GM12891 (cell line): ENCODE results near the gene STOML2.

Source experiments
- DNase-seq: peaks from one replicate; pipeline ENCODE4 v3.0.0; 2011; ENCODE audit warnings: low spot score; ENCODE audit not compliant: insufficient read length
- FAIRE-seq: peaks from 2 replicates; lab custom pipeline; 2011; peaks lifted over from hg19 to GRCh38; lab: Jason Lieb, UNC
- PAX5 ChIP-seq: IDR thresholded peaks from 2 replicates; pipeline ENCODE4 v1.6.1; 2011; ENCODE audit warnings: low read length, moderate library complexity, mild to moderate bottlenecking; ENCODE audit not compliant: insufficient read depth, severe bottlenecking
- POLR2A ChIP-seq: IDR thresholded peaks from 2 replicates; pipeline ENCODE4 v1.6.1; 2011; ENCODE audit warnings: low read depth, low read length, control low read depth
- POLR2AphosphoS5 ChIP-seq: IDR thresholded peaks from 2 replicates; pipeline ENCODE4 v1.6.1; 2011; ENCODE audit warnings: low read depth, low read length, control low read depth
- POU2F2 ChIP-seq: IDR thresholded peaks from 2 replicates; pipeline ENCODE4 v1.6.1; 2011; ENCODE audit warnings: low read depth, mild to moderate bottlenecking, control low read depth, low read length, moderate library complexity
- SPI1 ChIP-seq: IDR thresholded peaks from 2 replicates; pipeline ENCODE4 v1.6.1; 2011; ENCODE audit warnings: low read depth, low read length, control low read depth
- TAF1 ChIP-seq: IDR thresholded peaks from 2 replicates; pipeline ENCODE4 v1.6.1; 2011; ENCODE audit warnings: low read depth, low read length, control low read depth

Gene STOML2

DNA sequence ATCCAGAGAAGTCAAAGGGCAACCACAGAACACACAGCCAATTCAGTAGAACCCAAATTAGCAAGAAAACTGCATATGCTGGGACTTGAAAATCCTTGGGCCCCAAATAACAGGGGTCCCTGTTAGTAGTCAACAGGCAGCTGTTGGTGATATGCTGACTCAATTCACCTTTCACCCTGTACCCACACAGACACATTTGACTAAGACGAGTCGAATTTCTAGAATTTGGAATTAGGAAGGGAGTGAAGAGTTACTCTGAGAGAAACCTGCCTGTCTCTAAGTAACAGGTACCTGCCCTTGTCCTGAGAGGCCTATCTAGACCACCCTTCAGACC is 29.7 kb downstream of the STOML2 start:
- DNase-seq = no peak
- FAIRE-seq = no peak
- TF ChIP-seq PAX5 (no peak), POU2F2 (no peak), POLR2A (no peak), TAF1 (no peak), POLR2AphosphoS5 (no peak), SPI1 (no peak)

DNA sequence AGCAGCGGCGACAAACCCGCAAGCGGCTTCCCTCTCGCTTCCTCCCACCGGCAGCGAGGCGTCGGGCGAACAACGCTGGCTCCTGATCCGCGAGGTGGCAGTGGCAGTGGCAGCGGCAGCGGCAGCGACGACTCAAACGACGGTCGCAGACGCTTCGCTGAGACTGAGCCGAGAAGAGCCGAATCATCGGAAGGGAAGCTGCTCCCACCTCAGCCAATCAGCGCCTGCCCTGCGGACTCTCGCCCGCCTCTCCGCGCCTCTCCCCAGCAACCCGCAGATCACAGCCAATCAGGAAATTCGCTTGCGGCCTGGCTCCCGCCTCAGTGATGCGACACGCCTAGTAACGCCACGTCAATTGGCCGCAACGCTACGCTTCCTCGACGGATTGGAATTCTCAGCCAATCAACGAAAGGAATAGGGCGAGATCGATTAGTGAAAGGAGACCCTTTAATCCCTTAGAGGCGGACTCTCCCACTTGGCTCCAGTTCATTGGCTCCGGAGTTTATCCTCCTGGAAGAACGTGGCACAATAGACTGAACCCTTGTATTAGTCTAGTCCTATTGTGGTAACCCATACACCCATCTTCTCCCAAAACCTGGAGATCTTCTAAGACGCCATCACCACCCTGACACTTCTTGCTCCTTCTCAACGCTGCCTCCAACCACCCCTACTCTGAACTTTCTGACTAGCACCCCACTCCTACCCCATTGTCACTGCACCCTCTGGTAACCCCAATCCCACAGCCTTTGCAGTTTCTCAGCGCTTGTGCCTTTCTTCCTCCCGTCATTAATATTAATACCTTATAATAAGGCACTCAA is 30.3 kb downstream of the STOML2 start, which contains the start of gene VCP:
Gene VCP (minus strand): TSS at position 165 of the 818 bp plus-strand sequence. CDS start 272 bp downstream, outside the sequence.
- FAIRE-seq = peak; percentile 99
- peak; percentile 94 for DNase-seq
- TF ChIP-seq TAF1 = no peak
- TF ChIP-seq SPI1 = no peak
- TF ChIP-seq POLR2AphosphoS5 = peak; percentile 83
- TF ChIP-seq POLR2A = peak; percentile 85

DNA sequence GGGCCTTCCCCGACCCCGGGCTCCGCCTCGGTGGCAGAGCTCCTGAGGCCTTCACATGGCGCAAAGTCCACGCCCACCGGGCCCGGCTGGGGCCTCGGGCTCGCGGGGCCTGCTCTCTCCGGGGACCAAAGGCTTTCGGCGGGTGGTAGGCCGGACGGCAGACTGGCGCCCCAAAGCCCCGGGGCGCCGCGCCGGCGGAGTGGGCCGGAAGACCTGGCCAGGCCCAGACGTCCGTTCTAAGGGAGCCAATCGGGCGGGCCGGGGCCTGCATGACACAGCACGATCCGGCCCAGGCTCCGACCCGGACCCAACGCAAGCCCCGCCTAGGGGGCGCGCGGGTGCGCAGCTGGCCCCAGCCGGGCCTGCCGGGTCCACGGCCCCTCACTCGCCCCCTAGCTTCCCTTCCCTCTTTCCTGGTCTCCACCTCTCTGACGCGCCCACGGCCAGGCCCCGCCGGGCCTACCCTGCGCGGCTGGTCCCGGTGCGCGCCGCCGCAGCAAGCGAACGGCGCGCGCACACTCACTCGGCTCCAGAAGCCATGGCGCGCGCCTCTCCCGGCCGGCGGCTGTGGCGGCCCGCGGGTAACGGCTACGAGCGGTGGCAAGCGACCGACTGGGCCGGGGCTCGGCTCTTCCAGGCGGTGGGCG is 31.0 kb downstream of the STOML2 start:
- TF ChIP-seq POLR2A (peak; percentile 68), TAF1 (peak; percentile 41; the same call in 1 of the 2 replicates), POLR2AphosphoS5 (peak; percentile 38), POU2F2 (0 out of 2 replicates have a peak, but pooled peaks have one; percentile 19), PAX5 (no peak)
- FAIRE-seq = no peak
- DNase-seq = peak; percentile 75

DNA sequence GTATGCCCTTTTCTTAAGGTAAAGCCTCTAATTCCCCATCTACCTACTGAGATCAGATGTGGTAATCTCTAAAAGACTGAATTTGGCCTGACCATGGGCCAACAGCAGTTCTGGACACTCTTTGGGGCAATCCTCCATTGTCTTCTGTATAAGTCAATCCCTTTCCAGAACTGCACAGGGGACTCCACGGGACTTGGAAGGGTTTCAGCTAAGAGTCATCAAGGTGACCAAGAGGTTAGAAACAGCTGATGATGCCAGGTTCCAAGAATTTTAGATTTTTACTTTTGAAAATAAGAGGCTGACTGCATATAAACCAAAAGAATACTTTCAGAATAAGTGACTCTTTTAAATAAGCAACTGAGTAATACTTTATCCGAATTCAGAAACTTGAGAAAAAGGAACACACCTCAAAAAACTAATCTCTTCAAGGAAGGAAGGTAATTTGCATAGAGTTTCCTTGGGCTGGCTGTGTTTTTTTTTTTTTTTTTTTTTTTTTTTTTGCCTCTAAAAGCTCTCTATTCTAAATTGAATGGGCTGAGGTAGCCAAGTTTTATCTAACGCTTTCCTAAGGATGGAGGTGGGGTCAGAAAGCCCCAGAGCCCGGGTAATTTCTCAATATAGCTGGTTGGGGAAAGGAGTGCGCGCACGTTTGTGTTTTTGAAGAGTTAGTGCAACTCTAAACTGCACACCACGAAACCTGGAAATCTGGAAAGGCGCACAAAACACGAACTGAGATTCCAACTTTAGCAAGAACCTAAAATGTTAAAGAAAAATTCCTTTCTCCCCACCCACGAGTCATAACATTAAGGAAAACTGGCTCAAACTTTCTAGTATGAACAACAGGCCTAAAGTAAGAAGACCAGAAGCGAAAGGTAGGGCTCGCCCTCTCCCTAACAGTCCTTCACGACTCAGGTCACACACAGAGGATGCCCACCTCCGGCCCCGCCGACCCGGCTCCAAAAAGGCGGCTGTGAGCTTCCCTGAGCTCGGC is 31.8 kb downstream of the STOML2 start:
- no peak for TF ChIP-seq PAX5
- TF ChIP-seq POLR2A = no peak
- TF ChIP-seq SPI1 = no peak
- TF ChIP-seq POLR2AphosphoS5 = no peak
- no peak for TF ChIP-seq POU2F2
- TF ChIP-seq TAF1 = no peak; the same call in 1 of the 2 replicates
- FAIRE-seq (no peak), DNase-seq (no peak)

DNA sequence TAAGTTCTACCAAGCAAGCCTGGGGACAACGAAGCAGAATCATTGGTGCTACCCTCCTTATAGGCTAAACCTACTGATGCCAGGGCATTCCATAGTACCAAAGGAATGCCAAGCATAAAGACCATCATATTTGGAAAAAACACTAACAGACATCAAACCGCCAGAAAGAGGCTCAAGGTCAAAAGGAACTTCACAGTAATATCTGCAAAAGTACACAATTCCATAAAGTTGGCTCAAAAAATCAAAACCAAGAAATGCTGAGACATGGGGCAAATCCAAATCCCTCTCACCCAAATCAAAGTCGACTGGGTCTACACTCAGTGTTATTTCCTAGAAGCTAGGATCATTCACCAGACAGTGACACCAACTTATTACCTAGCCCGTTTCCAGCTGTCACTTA is 33.9 kb downstream of the STOML2 start:
- DNase-seq (no peak), FAIRE-seq (no peak)
- TF ChIP-seq TAF1 (no peak), POU2F2 (no peak), SPI1 (no peak), PAX5 (no peak), POLR2AphosphoS5 (no peak), POLR2A (no peak)

DNA sequence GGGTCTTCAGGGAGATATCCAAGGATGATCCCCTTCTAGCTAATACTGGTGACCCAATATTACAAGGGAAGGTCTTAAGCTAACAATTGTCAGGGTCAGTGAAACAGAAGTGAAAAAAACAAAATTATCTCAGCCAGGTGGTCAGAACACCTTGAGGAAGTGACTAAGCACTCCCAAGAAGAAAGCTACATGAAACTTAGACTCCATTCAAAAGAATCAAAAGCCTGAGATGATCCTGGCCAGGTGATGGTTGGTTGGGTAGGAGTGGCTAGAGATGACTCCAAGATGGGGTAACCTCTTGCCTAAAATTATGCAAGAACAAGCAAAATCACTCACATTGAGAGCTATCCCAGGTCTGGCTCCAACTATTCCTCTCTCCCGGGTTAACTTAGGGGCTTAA is 35.9 kb downstream of the STOML2 start:
- DNase-seq = no peak
- TF ChIP-seq SPI1 (no peak), POLR2AphosphoS5 (no peak), TAF1 (no peak), PAX5 (no peak), POU2F2 (no peak), POLR2A (no peak)
- no peak for FAIRE-seq

DNA sequence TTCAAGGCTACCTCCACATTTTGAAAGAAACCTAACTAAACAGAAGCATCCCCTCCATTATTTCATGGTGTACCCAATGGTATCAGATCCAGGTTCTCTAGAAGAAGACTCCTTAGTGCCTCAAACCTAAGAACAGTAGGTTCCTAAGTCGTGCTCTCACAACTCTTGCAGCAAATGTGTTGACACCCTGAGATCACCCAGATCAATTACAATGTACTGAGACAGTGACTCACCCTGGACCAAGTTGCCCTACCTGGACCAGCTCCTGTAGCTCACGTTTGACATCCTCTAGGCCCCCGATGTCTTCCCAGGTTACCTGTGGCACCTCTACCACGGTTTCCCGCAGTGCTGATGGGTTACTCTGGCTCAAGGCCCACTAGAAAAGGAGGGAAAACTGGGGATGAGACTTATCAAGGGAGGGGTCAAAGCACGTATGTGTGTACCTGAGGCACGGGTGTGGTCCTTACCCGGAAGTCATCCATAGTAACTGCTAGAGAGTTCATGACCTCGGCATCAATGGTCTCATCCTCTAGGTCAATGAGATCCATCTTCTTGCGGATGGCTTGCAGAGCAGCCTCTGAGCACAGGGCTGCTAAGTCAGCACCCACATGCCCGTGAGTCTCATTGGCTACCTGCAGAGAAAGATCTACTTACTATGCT is 42.3 kb downstream of the STOML2 start:
- FAIRE-seq (no peak), DNase-seq (no peak)
- peak; percentile 24; the same call in 1 of the 2 replicates for TF ChIP-seq POLR2AphosphoS5
- TF ChIP-seq SPI1 = no peak

DNA sequence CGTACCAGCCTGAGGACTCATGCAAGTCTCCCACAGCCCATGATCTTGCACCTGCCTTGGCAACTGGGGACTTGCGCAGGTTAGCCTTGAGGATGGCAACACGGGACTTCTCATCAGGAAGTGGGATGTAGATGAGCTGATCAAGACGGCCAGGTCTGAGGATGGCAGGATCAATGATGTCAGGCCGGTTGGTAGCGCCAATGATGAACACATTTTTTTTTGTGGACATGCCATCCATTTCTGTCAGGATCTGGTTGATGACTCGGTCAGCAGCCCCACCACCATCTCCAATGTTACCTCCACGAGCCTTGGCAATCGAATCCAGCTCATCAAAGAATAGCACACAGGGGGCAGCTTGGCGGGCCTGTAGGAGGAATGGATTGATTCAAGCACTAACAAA is 43.5 kb downstream of the STOML2 start:
- FAIRE-seq (no peak), DNase-seq (no peak)
- TF ChIP-seq POLR2A (no peak), POLR2AphosphoS5 (no peak), TAF1 (no peak), PAX5 (no peak)

DNA sequence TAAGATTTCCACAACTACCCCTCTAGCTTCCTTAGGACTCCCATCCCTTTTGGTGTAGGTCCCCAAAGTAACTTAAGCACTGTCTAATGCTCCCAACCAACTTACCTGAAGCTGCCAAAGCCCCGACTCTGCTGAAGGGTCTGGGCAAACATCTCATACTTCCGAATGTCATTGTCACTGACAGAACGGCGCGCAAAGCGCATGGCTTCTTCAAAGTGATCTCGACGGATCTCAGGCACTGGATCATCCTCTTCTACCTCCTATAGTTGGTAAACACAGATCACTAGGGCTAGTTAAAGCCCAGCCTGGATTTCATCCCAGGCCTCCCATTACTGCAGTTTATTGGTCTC is 45.7 kb downstream of the STOML2 start:
- TF ChIP-seq PAX5 = no peak
- peak; percentile 72 for TF ChIP-seq POLR2AphosphoS5
- no peak for TF ChIP-seq POLR2A
- DNase-seq (no peak), FAIRE-seq (no peak)
